ENCODE results near the gene CLCN6. TPM values are rescaled to one million over a fixed set of nuclear protein-coding genes. Genes with fewer than 3 reads are reported as not detected.

The CLCN6 gene
- total and polyA plus RNA-seq, 2 experiments from 2014 or later = 22.5 to 31.8 TPM

DNA sequence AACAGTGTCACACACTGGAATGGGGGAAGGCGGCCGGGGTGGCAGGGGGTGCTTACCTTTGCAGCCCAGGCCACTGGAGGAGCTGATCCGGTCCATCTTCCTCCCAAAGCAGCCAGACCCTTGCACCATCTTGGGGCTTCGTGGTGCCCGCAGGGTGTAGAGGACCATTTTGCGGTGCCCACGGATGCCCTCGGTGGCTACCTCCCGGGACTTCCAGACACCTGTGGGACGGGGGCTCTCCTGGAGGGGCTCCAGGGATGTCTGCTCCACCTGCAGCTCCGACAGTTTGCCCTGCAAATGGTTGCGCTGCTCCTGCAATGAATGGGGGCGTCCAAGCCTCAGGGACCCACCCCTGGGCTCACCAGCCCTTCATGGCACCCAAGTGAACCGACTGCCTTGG lies 52.2 kb downstream of the CLCN6 start:
- DNase-seq (ENCODE audit: low read depth in 1 of 2, low spot score in 1 of 2) = no peak
- Histone ChIP-seq H3K27me3 (peaks cover 39% of the 10 kb centered on the region), H3K4me3 (no peak overlapping the region), H3K4me1 (ENCODE audit: low read depth) (no peaks in the 10 kb centered on the region), H3K27ac (no peak overlapping the region), H3K9me3 (ENCODE audit: low read depth) (no peaks in the 10 kb centered on the region), H3K36me3 (no peaks in the 10 kb centered on the region)
- TF ChIP-seq, protein P1, sequence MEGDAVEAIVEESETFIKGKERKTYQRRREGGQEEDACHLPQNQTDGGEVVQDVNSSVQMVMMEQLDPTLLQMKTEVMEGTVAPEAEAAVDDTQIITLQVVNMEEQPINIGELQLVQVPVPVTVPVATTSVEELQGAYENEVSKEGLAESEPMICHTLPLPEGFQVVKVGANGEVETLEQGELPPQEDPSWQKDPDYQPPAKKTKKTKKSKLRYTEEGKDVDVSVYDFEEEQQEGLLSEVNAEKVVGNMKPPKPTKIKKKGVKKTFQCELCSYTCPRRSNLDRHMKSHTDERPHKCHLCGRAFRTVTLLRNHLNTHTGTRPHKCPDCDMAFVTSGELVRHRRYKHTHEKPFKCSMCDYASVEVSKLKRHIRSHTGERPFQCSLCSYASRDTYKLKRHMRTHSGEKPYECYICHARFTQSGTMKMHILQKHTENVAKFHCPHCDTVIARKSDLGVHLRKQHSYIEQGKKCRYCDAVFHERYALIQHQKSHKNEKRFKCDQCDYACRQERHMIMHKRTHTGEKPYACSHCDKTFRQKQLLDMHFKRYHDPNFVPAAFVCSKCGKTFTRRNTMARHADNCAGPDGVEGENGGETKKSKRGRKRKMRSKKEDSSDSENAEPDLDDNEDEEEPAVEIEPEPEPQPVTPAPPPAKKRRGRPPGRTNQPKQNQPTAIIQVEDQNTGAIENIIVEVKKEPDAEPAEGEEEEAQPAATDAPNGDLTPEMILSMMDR (IDR thresholded peaks at IDR 0.05; ENCODE audit: low read depth, low read length) = no peak

DNA sequence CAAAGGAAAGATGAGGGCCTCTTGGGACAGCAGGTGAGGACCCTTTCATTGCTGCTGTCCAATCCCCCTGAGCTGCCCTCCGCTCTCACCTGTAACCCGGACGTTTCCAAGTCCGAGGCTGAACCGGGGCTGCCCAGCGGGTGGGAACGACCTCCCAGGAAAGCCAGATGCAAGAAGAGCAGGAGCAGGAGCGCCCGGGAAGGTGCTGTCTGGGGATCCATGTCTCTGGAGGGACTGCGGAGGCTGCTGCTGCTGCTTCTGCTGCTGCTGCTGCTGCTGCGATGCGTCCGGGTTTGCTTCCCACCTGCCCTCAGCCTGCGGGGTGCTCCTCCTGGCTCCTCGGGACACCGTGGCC lies 52.6 kb downstream of the CLCN6 start, which contains the start of gene NPPB:
Gene NPPB, minus strand, starts transcription at position 333 of the 355 bp plus-strand sequence. Its CDS starts 112 bp downstream, at position 221.
- TF ChIP-seq, protein P1 (IDR thresholded peaks at IDR 0.05; ENCODE audit: low read depth, low read length) = no peak
- no peak within 1 kb of the TSS for H3K27ac ChIP-seq
- no peaks in the 10 kb centered on the region for H3K4me1 ChIP-seq (ENCODE audit: low read depth)
- peaks cover 39% of the 10 kb centered on the region for H3K27me3 ChIP-seq
- H3K36me3 ChIP-seq = no peaks in the 10 kb centered on the region
- H3K4me3 ChIP-seq = peak within 1 kb of the TSS; percentile 2
- no peaks in the 10 kb centered on the region for H3K9me3 ChIP-seq (ENCODE audit: low read depth)
- DNase-seq (ENCODE audit: low read depth in 1 of 2, low spot score in 1 of 2) = no peak

DNA sequence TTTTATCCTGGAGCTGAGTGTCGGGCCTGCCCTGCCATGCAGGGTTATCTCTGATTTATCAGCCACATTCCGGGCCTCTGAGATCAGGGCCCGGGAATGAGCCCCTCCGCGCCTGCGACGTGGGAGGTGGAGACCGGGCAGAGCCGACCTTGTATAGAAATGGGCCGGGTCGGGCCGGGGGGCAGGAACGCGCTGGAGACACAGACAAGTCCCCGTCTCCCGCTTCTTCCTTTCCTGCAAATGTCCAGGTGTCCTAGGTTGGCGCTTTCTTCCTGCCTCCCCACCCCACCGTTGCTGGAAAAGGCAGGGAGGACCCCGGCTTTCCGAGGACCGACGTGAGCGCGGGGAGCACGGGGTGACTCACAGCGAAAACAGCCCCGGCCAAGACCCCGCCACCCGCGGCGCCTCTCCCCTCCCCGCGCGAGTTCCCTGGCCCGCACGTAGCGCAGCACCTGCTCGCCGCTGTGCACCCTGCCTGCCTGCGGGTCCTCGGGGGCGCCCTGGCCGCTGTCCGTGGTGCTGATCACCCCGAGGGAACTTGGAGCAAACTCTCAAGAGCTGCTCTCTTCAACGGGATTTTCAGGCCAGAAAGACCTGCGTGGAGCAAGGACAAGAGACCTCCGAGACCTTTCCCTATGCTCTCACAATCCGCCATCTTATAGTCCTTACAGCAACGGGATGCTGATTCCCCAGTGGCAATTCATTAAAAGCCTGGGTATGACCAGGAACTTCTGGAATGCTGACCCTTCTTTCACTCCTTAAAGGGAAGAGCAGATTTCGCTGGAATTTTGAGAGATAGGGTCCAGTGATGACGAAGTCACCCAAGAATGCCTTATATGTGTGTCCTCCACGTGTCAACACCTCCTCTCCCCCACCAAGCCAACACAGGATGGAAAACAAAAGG lies 53.2 kb downstream of the CLCN6 start:
- H3K27me3 ChIP-seq = peaks cover 39% of the 10 kb centered on the region
- no peaks in the 10 kb centered on the region for H3K9me3 ChIP-seq (ENCODE audit: low read depth)
- DNase-seq (ENCODE audit: low read depth in 1 of 2, low spot score in 1 of 2) = peak; percentile 77 to 91
- no peak overlapping the region for H3K27ac ChIP-seq
- no peaks in the 10 kb centered on the region for H3K4me1 ChIP-seq (ENCODE audit: low read depth)
- no peaks in the 10 kb centered on the region for H3K36me3 ChIP-seq
- peak overlapping the region; percentile 2 for H3K4me3 ChIP-seq
- TF ChIP-seq, protein P1 (IDR thresholded peaks at IDR 0.05; ENCODE audit: low read depth, low read length) = peak; percentile 41

DNA sequence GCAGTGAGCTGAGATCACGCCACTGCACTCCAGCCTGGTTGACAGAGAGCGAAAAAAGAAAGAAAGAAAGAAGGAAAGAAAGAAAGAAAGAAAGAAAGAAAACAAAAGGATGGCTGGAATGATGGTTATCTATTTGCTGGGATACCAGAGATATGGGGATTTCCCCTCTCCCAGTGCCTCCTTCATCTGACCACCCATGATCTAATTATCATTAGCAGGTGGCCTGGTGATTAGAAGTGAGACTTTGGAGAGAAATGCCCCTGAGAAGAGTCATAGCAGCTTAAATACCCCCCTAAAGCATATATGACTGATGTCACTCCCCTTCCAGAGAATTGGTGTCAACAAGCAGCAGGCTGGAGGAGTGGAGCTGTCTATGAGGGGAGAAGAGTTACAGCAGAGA lies 54.1 kb downstream of the CLCN6 start:
- TF ChIP-seq, protein P1 (IDR thresholded peaks at IDR 0.05; ENCODE audit: low read depth, low read length) = no peak
- Histone ChIP-seq H3K9me3 (ENCODE audit: low read depth) (no peaks in the 10 kb centered on the region), H3K27ac (no peak overlapping the region), H3K4me3 (no peak overlapping the region), H3K36me3 (no peaks in the 10 kb centered on the region), H3K27me3 (peaks cover 39% of the 10 kb centered on the region), H3K4me1 (ENCODE audit: low read depth) (peaks cover 5% of the 10 kb centered on the region)
- DNase-seq (ENCODE audit: low read depth in 1 of 2, low spot score in 1 of 2) = no peak

DNA sequence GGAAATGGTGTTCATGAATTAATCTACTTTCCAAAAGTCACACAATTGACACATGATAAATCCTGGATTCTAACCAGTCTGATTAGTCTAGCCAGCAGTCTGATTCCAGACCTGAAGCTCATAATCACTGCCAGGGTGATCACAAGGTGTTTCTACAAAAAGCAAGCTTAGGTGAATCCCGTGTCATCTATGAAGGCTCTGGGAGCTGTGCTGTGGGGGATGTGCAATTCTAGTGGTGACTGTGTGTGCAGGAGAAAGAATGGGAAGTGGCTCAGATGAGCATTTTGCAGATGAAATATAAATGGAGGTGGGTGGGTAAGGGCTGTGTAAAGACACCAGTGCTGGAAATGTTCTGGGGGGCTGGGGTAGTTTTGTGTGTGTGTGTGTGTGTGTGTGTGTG lies 54.6 kb downstream of the CLCN6 start:
- TF ChIP-seq, protein P1 (IDR thresholded peaks at IDR 0.05; ENCODE audit: low read depth, low read length) = no peak
- Histone ChIP-seq H3K36me3 (no peaks in the 10 kb centered on the region), H3K9me3 (ENCODE audit: low read depth) (no peaks in the 10 kb centered on the region), H3K4me1 (ENCODE audit: low read depth) (peaks cover 5% of the 10 kb centered on the region), H3K27me3 (peaks cover 39% of the 10 kb centered on the region), H3K27ac (no peak overlapping the region), H3K4me3 (no peak overlapping the region)
- no peak for DNase-seq (ENCODE audit: low read depth in 1 of 2, low spot score in 1 of 2)
